Epithelial cell of proximal tubule (primary cell): ENCODE results near the gene CCR3. TPM values are rescaled to one million over a fixed set of nuclear protein-coding genes. Genes with fewer than 3 reads are reported as not detected.

Experiments used
- DNase-seq: peaks from one replicate; pipeline ENCODE4 v3.0.0-alpha.2; 2011; ENCODE audit warnings: low read depth
- H3K4me3 ChIP-seq: 2 replicates; pipeline ENCODE4 v1.5.1; 2011; ENCODE audit warnings: low read depth, mild to moderate bottlenecking, low read length
- total RNA-seq: library from RNA; depleted of rRNA; stranded (reverse); fragments of >200 nt; gene quantifications from 2 replicates; pipeline ENCODE4 v1.2.3, GENCODE V29; 2015
- TF ChIP-seq, protein P1 (sequence below): conservative IDR thresholded peaks from 2 replicates; pipeline ENCODE4 v1.5.1; 2012; ENCODE audit warnings: low read depth, mild to moderate bottlenecking, low read length

CCR3 gene
- total RNA-seq, 1 donor from 2014 or later, result not detected

DNA sequence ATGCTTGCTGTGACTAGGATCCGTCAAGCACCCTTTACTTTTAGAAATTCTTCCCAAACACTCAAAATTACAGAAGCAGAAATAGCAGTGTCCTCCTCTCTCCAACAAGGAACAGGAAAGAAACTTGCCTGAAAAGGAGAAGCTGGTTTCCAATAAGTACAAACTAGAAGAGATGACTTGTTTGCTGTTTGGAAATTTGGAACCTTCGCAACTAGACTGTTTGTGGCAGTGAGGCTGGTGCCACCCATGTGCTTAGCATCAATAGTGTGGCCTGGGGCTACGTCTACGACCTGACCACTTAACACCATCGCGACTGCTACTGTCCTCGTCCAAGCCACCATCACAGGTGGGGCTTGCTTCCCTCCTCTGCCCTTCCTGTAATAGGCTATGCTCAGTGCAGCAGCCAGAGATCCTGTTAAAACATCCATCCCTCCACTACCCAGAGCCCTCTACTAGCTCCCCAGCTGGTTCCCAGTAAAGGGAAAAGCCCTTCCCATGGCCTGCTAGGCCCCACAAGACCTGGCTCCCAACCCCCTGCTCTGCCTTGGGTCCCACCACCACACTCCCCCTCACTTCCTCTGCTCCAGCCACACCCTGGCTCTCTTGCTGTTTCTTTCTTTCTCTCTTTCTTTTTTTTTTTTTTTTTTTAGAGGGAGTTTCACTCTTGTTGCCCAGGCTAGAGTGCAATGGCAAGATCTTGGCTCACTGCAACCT is 59.0 kb downstream of the CCR3 start:
- DNase-seq, result no peak
- TF ChIP-seq, protein P1, sequence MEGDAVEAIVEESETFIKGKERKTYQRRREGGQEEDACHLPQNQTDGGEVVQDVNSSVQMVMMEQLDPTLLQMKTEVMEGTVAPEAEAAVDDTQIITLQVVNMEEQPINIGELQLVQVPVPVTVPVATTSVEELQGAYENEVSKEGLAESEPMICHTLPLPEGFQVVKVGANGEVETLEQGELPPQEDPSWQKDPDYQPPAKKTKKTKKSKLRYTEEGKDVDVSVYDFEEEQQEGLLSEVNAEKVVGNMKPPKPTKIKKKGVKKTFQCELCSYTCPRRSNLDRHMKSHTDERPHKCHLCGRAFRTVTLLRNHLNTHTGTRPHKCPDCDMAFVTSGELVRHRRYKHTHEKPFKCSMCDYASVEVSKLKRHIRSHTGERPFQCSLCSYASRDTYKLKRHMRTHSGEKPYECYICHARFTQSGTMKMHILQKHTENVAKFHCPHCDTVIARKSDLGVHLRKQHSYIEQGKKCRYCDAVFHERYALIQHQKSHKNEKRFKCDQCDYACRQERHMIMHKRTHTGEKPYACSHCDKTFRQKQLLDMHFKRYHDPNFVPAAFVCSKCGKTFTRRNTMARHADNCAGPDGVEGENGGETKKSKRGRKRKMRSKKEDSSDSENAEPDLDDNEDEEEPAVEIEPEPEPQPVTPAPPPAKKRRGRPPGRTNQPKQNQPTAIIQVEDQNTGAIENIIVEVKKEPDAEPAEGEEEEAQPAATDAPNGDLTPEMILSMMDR, result no peak
- H3K4me3 ChIP-seq, result no peak overlapping the region

DNA sequence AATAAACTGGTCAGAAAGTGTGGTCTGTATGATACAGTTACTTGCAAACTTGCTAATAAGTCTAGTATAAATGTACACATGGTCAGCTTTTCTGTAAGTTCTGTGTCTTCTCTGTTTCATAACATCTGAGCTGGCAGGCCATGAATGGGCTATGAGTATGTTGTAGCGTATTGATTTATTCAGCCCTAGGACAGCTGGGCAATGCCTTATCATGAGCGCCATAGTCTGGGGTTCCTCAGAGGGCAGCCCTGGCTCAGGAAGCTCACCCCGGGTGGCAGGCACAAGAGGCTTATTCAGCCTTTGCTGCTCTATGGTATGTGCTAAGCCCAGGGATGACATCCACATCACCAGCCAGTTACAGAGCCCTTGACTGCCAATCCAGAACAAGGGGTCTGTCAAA is 61.0 kb downstream of the CCR3 start:
- H3K4me3 ChIP-seq, result no peak overlapping the region
- TF ChIP-seq, protein P1, result no peak
- DNase-seq, result no peak

DNA sequence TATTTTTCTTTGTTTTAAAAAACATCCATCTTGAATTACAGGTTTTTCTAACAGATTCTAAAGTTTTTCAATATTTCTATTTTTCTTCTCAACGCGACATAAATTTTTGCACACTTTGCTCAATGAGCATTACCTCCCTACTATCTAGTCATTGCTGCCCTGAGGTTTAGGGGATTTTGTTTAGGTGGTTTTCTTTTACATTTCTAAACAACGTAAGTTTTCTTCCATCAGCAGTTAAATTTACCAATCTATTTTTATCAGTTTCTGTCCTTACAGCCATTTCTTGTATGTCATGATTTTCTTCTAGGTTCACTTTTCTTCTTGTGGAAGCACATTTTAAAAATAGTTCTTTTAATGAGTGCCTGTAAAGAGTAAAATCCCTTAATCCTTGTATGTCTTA is 62.5 kb downstream of the CCR3 start:
- no peak overlapping the region for H3K4me3 ChIP-seq
- no peak for DNase-seq
- TF ChIP-seq, protein P1, result no peak

DNA sequence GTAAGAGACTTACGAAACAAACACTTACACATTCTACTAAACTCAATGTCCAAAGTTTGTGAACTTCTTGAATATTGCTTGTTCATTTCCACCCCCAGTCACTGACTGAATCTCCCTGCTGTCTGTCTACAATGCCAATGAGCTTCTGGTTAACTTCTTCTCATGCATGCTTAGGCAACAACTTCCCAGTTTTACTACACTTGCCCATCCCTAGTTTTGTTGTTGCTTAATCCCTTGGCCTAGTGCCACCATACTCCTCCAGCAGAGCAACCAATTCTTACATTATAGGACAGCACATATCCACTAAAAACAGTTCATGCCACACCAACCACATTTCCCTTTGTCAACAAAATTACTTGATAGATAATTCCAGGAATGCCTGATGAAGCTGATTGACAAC is 70.7 kb downstream of the CCR3 start:
- DNase-seq, result peak; percentile 36
- H3K4me3 ChIP-seq, result no peak overlapping the region
- TF ChIP-seq, protein P1, result no peak

DNA sequence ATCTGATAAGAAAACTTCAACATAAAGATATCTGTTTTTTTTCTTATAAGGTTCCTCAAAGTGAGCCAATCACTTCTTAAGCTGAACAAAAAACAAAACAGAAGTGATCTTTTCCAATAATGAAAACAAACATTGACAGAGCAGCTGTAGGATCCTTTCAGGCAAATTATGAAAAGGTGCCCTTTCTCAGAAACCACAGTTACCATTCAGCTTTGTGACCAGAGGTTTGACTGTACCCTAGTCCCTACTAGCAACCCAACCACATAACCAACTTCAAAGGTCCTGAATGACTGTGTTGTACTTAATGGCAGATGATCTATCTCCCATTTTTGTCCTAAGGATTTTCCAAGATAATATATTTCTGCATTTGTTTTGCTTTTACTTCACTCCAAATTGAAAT is 72.3 kb downstream of the CCR3 start:
- DNase-seq, result no peak
- TF ChIP-seq, protein P1, result no peak
- H3K4me3 ChIP-seq, result no peak overlapping the region

DNA sequence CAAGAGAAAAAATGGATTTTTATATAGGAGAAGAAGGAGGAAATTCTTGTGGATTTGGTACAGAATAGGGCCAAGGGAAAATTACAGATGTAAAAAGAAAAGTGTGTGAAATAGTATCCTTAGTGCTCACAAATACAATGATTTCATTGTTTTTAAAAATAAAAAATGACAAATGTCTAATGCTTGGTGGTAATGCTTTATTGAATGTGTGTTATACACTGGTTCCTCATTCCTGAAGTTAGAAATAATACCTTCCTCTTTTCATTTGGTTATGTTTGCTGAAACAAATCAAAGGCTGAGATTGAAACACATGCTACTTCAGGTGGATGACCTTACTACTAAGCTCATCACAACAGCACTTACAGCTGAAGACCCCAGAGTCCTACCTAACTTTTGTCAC is 73.9 kb downstream of the CCR3 start:
- no peak for DNase-seq
- H3K4me3 ChIP-seq, result no peak overlapping the region
- TF ChIP-seq, protein P1, result no peak

Other genes starting within 250 kb of the CCR3 start
- gene FYCO1, start 246.6 kb upstream of the CCR3 start, total RNA-seq, result 10.3 and 10.9 TPM in 2 replicates
- not detected in 2 replicates for gene XCR1, start 215.0 kb upstream of the CCR3 start, total RNA-seq
- gene CCR1, start 34.1 kb upstream of the CCR3 start, total RNA-seq, result not detected in 2 replicates
- gene CCR2, start 111.7 kb downstream of the CCR3 start, total RNA-seq, result not detected in 2 replicates
- not detected in 2 replicates for gene CCR5, start 128.5 kb downstream of the CCR3 start, total RNA-seq
- not detected in 2 replicates for gene CCRL2, start 164.8 kb downstream of the CCR3 start, total RNA-seq
- not detected in 2 replicates for gene LTF, start 222.4 kb downstream of the CCR3 start, total RNA-seq